ENCODE measurements around the gene NEDD8. TPM values are rescaled to one million over a fixed set of nuclear protein-coding genes. Genes with fewer than 3 reads are reported as not detected.

Gene NEDD8
- total RNA-seq, 4 donors from 2014 or later: 61.2 to 1,004 (median 192) TPM

- H3K4me1 ChIP-seq: peaks cover 0 to 4% of the 10 kb centered on the region in 2 donors
Observed at GRCh38 chr14:24213866-24214662, 18.1 kb downstream of the NEDD8 start.

GRCh38 chr14:24212924-24213865 lies 19.0 kb downstream of the NEDD8 start, which contains the start of gene CHMP4A:
Gene CHMP4A (minus strand): TSS chr14:24213488. CDS start chr14:24213439, 49 bp downstream.
- H3K27ac ChIP-seq: peak within 1 kb of the TSS; percentile 93 to 97
- H3K4me1 ChIP-seq: peaks cover 0 to 4% of the 10 kb centered on the region in 2 donors
- peak; percentile 9 to 37 (median 26) for TF ChIP-seq CTCF (IDR thresholded peaks at IDR 0.05)
- peak; percentile 70 to 96 for TF ChIP-seq POLR2A (IDR thresholded peaks at IDR 0.05)
- H3K27me3 ChIP-seq: no peaks in the 10 kb centered on the region
- intact Hi-C loops (cut with DNase I; ENCODE audit: low total_unique reads): no loop called here
- H3K36me3 ChIP-seq: no peaks in the 10 kb centered on the region
- no peaks in the 10 kb centered on the region for H3K9me3 ChIP-seq
- H3K4me3 ChIP-seq: peak within 1 kb of the TSS; percentile 72 to 79
- peak; percentile 95 to 96 for DNase-seq

More at GRCh38 chr14:24213866-24214662, 18.1 kb downstream of the NEDD8 start:
- DNase-seq: no peak
- no peaks in the 10 kb centered on the region for H3K36me3 ChIP-seq
- H3K9me3 ChIP-seq: no peaks in the 10 kb centered on the region
- intact Hi-C loops (cut with DNase I; ENCODE audit: low total_unique reads): no loop called here
- H3K4me3 ChIP-seq: peak overlapping the region; percentile 72 to 79
- TF ChIP-seq CTCF (IDR thresholded peaks at IDR 0.05) (no peak), POLR2A (IDR thresholded peaks at IDR 0.05) (no peak)
- H3K27ac ChIP-seq: peak overlapping the region; percentile 93 to 97
- H3K27me3 ChIP-seq: no peaks in the 10 kb centered on the region

GRCh38 chr14:24211311-24211710 lies 20.9 kb downstream of the NEDD8 start:
- H3K4me3 ChIP-seq: no peak overlapping the region
- H3K36me3 ChIP-seq: no peaks in the 10 kb centered on the region
- no peak for DNase-seq
- TF ChIP-seq POLR2A (IDR thresholded peaks at IDR 0.05) (no peak), CTCF (IDR thresholded peaks at IDR 0.05) (no peak)
- no peaks in the 10 kb centered on the region for H3K9me3 ChIP-seq
- H3K4me1 ChIP-seq: peaks cover 0 to 4% of the 10 kb centered on the region in 2 donors
- no peak overlapping the region for H3K27ac ChIP-seq
- intact Hi-C loops (cut with DNase I; ENCODE audit: low total_unique reads): no loop called here
- H3K27me3 ChIP-seq: no peaks in the 10 kb centered on the region

- Histone ChIP-seq H3K36me3 (no peaks in the 10 kb centered on the region), H3K4me3 (no peak overlapping the region), H3K4me1 (no peaks in the 10 kb centered on the region), H3K27ac (no peak overlapping the region), H3K9me3 (no peaks in the 10 kb centered on the region), H3K27me3 (no peaks in the 10 kb centered on the region)
- DNase-seq: no peak
- intact Hi-C loops (cut with DNase I; ENCODE audit: low total_unique reads): no loop called here
- TF ChIP-seq POLR2A (IDR thresholded peaks at IDR 0.05) (no peak), CTCF (IDR thresholded peaks at IDR 0.05) (no peak)
Observed at GRCh38 chr14:24207625-24208024, 24.5 kb downstream of the NEDD8 start.

Measured in uterus (tissue), 4 donors.